Measurements from ENCODE around the gene GRIK4.

GRIK4 gene

GRCh38 chr11:120608061-120608460 is 96.5 kb downstream of the GRIK4 start:
- in situ Hi-C loops (cut with HindIII; ENCODE audit: low sequenced_read_pairs): no loop called here

DNA sequence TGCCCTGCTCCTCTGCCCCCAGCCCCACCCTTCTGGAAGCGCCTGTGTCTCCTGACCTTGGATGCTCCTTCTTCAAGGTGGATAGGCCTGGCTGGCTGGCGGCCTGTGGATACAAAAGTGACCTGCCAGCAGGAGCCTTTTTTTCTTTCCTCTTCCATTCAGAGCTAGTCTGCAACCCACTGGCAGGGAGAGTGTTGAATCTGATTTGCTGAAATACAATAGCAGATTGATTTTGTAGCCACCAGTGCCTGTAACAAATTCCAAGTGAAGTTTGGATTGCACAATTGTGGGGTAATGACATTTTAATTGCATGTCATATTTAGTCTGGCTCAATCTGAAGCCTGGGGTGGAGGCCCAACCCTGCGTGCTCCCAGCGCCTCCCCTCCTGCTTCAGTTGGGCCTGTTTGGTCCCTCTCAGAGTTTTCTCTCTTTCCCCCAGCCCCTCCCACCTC is 97.2 kb downstream of the GRIK4 start:
- in situ Hi-C loops (cut with HindIII; ENCODE audit: low sequenced_read_pairs): no loop called here
- DNase-seq (ENCODE audit: low read depth, low spot score): no peak
- TF ChIP-seq CTCF (IDR thresholded peaks at IDR 0.05; ENCODE audit: low read depth, low read length): no peak
- H3K4me3 ChIP-seq (ENCODE audit: low read depth, low read length): no peak overlapping the region

More at GRCh38 chr11:120608061-120608460, 96.5 kb downstream of the GRIK4 start:
- H3K4me3 ChIP-seq (ENCODE audit: low read depth, low read length): no peak overlapping the region
- no peak for TF ChIP-seq CTCF (IDR thresholded peaks at IDR 0.05; ENCODE audit: low read depth, low read length)
- no peak for DNase-seq (ENCODE audit: low read depth, low spot score)

GRCh38 chr11:120610111-120610510 is 98.6 kb downstream of the GRIK4 start:
- in situ Hi-C loops (cut with HindIII; ENCODE audit: low sequenced_read_pairs): no loop called here
- no peak for DNase-seq (ENCODE audit: low read depth, low spot score)
- TF ChIP-seq CTCF (IDR thresholded peaks at IDR 0.05; ENCODE audit: low read depth, low read length): no peak
- H3K4me3 ChIP-seq (ENCODE audit: low read depth, low read length): no peak overlapping the region

DNA sequence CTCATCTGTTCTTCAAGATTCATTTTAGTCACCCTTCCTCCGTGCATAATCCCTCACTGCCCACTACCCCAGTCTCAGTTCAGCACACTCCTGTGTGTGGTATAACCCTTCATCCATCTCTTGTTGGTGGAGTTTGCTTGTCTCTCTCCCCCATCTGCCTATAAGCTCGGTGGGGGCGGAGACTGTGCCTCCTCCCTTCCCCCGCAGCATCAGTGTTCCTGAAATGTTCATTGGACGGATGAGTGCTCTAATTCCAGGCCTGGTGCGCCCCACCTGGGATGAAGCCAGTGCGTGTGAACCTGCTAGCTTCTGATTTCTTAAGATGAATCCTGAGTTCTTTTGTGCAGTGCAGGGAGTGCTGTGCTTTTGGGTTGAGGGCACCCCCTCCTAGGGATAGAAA is 100.0 kb downstream of the GRIK4 start:
- in situ Hi-C loops (cut with HindIII; ENCODE audit: low sequenced_read_pairs): no loop called here
- DNase-seq (ENCODE audit: low read depth, low spot score): no peak
- H3K4me3 ChIP-seq (ENCODE audit: low read depth, low read length): no peak overlapping the region
- no peak for TF ChIP-seq CTCF (IDR thresholded peaks at IDR 0.05; ENCODE audit: low read depth, low read length)

GRCh38 chr11:120612513-120613263 is 101.1 kb downstream of the GRIK4 start:
- in situ Hi-C loops (cut with HindIII; ENCODE audit: low sequenced_read_pairs): no loop called here
- no peak overlapping the region for H3K4me3 ChIP-seq (ENCODE audit: low read depth, low read length)
- DNase-seq (ENCODE audit: low read depth, low spot score): no peak
- no peak for TF ChIP-seq CTCF (IDR thresholded peaks at IDR 0.05; ENCODE audit: low read depth, low read length)

GRCh38 chr11:120613264-120614226 is 102.0 kb downstream of the GRIK4 start:
- H3K4me3 ChIP-seq (ENCODE audit: low read depth, low read length): no peak overlapping the region
- DNase-seq (ENCODE audit: low read depth, low spot score): no peak
- in situ Hi-C loops (cut with HindIII; ENCODE audit: low sequenced_read_pairs): no loop called here
- TF ChIP-seq CTCF (IDR thresholded peaks at IDR 0.05; ENCODE audit: low read depth, low read length): no peak

All from astrocyte of the spinal cord (primary cell).